Vagina (tissue), 2 donors: ENCODE measurements around the gene FUT8.

Source experiments
- POLR2A ChIP-seq, 2 donors: fragments of 450-650 bp; IDR thresholded peaks; one replicate each; pipeline ENCODE4 v1.6.1; 2017; ENCODE audit warnings: antibody characterized with exemption in 2 of 2, mild to moderate bottlenecking in 2 of 2, moderate library complexity in 2 of 2
- POLR2AphosphoS5 ChIP-seq, 2 donors: sonication (generic); formaldehyde crosslinking; IDR thresholded peaks; one replicate each; pipeline ENCODE4 v1.9.0; 2017; ENCODE audit warnings: antibody characterized with exemption in 2 of 2, mild to moderate bottlenecking in 2 of 2, low read depth in 1 of 2; ENCODE audit not compliant: insufficient read depth in 1 of 2
- TF ChIP-seq, protein P1 (sequence below), 3 experiments: fragments of 450-650 bp in 2 of 3; fragments of 200-600 bp in 1 of 3; sonication (generic) in 1 of 3; IDR thresholded peaks; one replicate each; pipeline ENCODE4 v1.5.1; 2017 to 2019; ENCODE audit warnings: antibody characterized with exemption in 3 of 3, mild to moderate bottlenecking in 2 of 3, moderate library complexity in 2 of 3

DNA sequence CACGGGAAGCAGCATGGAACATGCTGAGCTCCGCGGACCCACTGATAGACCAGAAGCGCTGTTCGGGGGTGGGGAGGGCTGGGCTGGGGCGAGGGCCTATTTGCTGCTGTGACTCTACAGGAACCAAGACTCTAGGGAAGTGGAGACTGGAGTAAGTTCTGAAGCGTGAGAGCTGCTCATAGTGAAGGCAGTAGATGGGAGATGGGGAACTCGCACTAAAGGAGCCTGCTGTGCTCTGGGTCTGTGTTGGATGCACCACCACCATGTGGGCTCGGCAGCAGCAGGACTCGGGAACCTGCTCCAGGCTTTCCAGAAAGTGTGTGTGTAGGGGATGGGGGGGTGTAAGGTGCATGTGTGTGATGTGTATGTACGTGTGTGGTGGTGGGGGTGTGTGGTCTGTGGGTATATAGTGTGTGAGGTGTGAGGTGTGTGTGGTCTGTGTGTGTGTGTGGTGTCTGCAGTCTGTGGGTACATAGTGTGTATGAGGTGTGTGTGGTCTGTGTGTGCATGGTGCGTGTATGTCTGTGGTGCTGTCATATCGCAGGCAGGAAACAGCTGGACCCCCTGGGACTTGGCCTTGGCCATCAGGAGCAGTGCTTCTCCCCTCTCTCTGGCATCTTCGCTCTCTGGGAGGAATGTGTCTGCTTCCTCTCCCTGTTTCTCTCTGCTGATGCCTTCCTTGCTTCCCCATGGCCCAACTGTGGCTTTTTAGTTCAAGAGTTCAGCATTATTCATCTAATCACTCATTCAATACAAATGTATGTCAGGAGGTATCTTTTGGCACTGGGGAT lies 378.9 kb downstream of the FUT8 start:
- TF ChIP-seq POLR2AphosphoS5 (IDR thresholded peaks at IDR 0.05; ENCODE audit: insufficient read depth in 1 of 2, low read depth in 1 of 2) (no peak), POLR2A (IDR thresholded peaks at IDR 0.05) (no peak)
- TF ChIP-seq, protein P1, sequence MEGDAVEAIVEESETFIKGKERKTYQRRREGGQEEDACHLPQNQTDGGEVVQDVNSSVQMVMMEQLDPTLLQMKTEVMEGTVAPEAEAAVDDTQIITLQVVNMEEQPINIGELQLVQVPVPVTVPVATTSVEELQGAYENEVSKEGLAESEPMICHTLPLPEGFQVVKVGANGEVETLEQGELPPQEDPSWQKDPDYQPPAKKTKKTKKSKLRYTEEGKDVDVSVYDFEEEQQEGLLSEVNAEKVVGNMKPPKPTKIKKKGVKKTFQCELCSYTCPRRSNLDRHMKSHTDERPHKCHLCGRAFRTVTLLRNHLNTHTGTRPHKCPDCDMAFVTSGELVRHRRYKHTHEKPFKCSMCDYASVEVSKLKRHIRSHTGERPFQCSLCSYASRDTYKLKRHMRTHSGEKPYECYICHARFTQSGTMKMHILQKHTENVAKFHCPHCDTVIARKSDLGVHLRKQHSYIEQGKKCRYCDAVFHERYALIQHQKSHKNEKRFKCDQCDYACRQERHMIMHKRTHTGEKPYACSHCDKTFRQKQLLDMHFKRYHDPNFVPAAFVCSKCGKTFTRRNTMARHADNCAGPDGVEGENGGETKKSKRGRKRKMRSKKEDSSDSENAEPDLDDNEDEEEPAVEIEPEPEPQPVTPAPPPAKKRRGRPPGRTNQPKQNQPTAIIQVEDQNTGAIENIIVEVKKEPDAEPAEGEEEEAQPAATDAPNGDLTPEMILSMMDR (IDR thresholded peaks at IDR 0.05) = no peak
